Raji (cell line): ENCODE measurements around the gene DNASE1L1.

Experiments
- POLR2A ChIP-seq: IDR thresholded peaks from 2 replicates; pipeline ENCODE4 v1.6.1; 2011; ENCODE audit warnings: low read depth, low read length, control low read depth; ENCODE audit not compliant: insufficient read depth

Gene DNASE1L1

DNA sequence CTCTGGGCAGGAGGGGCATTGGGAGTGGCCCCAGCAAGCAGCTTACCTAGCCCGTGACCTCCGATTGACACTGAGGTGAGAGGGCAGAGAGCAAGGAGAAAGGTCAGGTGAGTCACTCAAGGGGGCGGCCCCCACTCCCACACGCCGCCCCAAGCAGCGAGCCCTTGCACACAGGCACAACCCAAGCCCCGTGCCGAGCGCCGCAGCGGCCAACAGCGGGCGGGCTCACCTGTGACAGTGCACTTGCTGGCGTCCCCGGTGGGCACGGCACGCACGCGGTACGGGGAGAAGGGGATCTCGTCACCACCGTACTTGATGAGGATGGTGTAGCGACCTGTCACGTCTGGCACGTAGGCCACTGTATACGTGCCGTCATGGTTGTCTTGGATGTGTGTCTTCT is 51.8 kb downstream of the DNASE1L1 start:
- no peak for TF ChIP-seq POLR2A

DNA sequence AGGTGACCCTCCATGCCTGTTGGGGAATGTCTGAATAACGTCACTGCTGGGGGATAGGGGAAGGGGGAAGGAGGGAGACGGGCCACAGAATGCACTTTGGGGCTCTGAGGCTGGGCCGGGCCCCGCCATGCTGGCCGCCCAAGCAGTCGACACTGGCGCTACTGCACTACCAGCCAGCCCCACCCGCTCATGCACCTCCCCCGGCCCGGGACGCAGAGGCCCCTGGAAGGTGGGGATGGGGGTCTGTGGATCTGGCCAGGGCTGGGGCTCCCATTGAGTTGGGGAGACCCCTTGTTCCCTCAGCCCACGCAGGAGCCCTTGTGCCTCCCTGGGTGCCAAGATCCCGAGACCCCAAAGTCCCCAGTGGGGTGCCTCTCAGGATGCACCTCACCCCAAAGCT is 52.5 kb downstream of the DNASE1L1 start:
- no peak for TF ChIP-seq POLR2A

DNA sequence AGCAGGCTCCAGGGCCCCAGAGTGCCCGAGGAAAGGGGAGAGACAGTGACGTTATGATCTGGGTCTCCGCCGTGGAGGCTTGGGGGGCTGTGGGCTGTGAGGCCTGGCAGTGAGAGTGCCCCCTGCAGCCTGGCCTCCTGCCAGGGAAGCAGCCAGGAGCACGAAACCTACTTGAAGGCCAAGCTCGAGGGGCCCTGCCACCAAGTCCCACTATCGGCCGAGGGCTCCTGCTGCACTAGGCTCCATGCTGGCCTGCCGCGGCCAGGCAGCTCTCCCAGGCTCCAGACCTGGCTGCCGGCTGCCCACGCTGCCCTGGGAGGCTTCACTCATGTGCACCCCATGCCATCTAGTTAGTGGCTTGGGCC is 53.3 kb downstream of the DNASE1L1 start:
- TF ChIP-seq POLR2A, result no peak

DNA sequence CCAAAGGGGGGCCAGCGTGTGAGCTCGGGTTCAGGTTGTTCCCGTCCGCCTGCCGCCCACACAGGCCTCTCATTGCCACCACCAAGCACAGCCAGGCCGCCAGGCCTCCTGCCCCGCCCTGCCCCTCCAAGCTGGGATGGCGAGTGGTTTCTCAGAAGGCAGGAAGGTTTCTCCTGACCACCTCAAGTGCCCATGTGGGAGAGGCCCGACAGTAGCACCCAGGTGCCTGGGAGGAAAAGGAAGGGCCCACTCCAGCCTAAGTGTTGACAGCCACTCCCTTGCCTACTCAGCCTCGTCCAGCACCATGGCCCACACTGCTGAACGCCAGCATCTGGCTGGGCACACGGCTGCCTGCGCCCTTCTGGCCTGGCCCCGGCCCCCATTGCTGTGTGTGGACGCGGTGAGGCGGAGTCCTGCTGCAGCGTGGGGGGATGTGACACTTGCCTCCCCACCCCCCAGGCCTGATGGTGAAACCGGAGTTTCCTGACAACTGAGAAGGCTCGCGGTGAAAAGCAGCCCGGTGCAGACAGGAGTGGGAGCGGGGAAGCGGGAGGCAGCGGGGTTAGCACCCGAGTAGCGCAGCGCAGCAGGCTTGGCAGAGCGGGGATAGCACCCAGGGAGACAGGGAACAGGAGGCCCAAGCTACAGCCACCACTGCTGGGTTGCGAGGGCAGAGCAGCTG is 53.8 kb downstream of the DNASE1L1 start:
- TF ChIP-seq POLR2A, result no peak

DNA sequence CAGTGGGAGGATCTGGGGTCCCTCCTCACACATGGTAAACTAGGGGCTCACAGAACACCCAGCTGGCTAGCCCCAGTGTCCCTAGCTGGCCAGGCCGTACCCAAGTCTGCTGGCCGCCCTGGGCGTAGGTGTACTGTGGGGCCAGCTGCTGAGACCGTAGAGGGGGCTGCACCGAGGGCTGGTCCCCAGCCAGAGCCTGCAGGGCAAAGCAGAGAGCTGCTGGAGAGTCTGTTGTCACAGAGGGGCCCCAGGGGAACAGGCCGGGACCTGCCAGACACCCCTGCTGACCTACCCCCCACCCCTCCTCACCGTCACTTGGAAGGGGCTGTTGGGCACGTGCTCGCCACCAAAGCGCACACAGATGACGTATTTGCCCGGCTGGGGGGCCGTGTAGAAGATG is 54.5 kb downstream of the DNASE1L1 start:
- TF ChIP-seq POLR2A, result no peak

DNA sequence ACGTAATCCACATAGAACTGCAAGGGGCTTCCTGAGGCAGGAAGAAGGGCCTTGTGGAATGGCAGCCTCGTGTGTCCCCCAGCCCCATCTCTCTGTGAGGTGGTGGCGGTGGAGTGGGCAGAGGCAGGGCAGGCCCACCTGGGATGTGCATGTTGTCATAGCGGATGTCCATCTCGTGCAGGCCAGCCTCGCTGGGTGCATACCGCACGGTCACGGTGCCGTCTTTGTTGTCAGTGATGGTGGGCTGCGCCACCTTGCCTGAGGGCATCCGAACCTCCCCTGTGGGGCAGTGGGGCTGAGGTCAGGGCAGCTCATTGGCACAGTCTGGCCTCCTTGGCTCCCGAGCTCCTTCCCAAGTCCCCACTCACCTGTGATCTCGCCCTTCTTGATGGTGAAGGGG is 55.0 kb downstream of the DNASE1L1 start:
- no peak for TF ChIP-seq POLR2A

DNA sequence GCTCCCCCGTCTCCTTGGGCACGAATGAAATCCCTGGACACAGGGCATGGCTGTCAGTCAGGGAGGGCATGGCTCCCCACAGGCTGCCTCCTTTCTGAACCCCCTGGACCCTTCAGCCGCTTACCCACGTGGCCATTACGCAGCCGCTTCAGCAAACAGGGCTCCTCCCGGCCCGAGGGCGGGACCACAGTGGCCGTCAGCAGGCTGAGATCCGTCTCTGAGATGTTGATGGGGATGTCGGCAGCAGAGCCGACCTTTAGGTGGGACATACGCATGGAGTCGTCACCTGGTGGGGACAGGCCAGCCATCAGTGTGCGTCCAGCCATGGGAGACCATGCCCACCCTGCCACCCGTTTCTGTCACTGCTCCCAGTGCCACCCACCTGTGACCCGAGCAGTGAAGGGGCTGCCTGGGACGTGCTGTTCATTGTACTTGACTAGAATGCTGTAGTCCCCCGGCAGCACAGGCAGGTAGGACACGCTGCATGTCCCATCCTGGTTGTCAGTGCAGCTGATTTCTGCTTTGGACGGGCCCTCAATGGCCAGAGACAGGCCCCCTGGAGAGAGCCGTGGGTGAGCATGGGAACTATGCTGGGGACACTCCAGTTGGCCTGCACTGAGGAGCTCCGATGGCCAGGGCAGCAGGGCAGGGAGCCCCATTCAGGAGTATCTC is 55.7 kb downstream of the DNASE1L1 start:
- TF ChIP-seq POLR2A, result no peak

DNA sequence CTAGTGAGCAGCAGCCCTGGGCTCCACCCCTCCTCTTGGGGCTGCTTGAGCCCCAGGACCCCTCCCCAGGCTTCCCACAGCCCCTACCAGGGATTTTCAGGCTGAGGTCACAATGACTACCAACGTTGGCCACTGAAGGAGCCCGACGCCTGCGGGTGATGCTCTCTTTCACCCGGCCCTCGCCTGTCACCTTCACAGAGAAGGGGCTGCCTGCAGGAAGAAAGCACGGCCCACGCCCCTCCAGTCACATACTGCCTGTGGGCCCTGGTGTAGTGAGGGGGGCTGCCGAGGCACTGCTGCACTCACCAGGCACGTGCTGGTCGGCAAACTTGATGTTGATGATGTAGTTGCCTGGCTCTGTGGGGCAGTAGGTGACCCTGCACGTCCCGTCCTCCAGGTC is 56.6 kb downstream of the DNASE1L1 start:
- no peak for TF ChIP-seq POLR2A

DNA sequence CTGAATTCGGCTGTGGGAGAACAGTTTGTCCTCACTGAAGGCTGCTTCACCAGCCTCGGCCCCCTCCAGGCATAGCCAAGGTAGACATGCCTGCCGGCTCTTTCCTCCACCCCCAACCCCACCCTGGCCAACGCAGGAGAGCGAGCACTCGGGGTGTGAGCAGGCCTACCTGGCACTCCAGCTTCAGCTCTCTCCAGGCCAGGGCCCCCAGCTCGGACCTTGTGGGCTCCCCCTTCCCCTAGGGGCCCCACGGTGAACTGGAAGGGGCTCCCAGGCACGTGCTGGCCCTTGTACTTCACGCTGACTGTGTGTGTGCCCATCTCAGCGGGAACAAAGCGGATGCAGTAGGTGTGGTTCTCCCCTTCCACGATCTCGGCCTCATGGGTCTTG is 57.0 kb downstream of the DNASE1L1 start:
- no peak for TF ChIP-seq POLR2A
